HG03520 (cell line): ENCODE results near the gene LGALS12.
"Not testable (repeated sequence)": the region's sequence is repeated elsewhere in the genome, so short reads cannot be mapped to it uniquely, and the experiment has no call there.

Source experiments
- ATAC-seq: cut with Tn5 transposase; IDR thresholded peaks from one replicate; pipeline ENCODE4 v1.9.1; 2021; ENCODE audit warnings: mild to moderate bottlenecking, moderate library complexity; ENCODE audit not compliant: unreplicated experiment

The LGALS12 gene

GRCh38 chr11:63504933-63505586 lies 824 bp upstream of the LGALS12 start:
- no peak for ATAC-seq

GRCh38 chr11:63506876-63507275 lies 992 bp downstream of the LGALS12 start:
- ATAC-seq = no peak

- ATAC-seq = no peak
Observed at GRCh38 chr11:63507511-63507910, 1.6 kb downstream of the LGALS12 start.

GRCh38 chr11:63508009-63508408 lies 2.1 kb downstream of the LGALS12 start:
- ATAC-seq = no peak

GRCh38 chr11:63508745-63509144 lies 2.9 kb downstream of the LGALS12 start:
- no peak for ATAC-seq

GRCh38 chr11:63510360-63511047 lies 4.6 kb downstream of the LGALS12 start:
- no peak for ATAC-seq

- ATAC-seq = no peak
Observed at GRCh38 chr11:63511048-63511748, 5.3 kb downstream of the LGALS12 start.

GRCh38 chr11:63512816-63513215 lies 6.9 kb downstream of the LGALS12 start:
- ATAC-seq = no peak

- no peak for ATAC-seq
Observed at GRCh38 chr11:63516109-63516508, 10.2 kb downstream of the LGALS12 start.

GRCh38 chr11:63517156-63517555 lies 11.3 kb downstream of the LGALS12 start:
- no peak for ATAC-seq

GRCh38 chr11:63518548-63518947 lies 12.7 kb downstream of the LGALS12 start:
- no peak for ATAC-seq

- no peak for ATAC-seq
Observed at GRCh38 chr11:63520606-63521170, 14.8 kb downstream of the LGALS12 start.

GRCh38 chr11:63521896-63522295 lies 16.0 kb downstream of the LGALS12 start:
- no peak for ATAC-seq

- no peak for ATAC-seq
Observed at GRCh38 chr11:63523151-63523550, 17.3 kb downstream of the LGALS12 start.

GRCh38 chr11:63527667-63528066 lies 21.8 kb downstream of the LGALS12 start:
- no peak for ATAC-seq

GRCh38 chr11:63528156-63528555 lies 22.3 kb downstream of the LGALS12 start:
- not testable (repeated sequence) for ATAC-seq

- ATAC-seq = not testable (repeated sequence)
Observed at GRCh38 chr11:63528729-63529278, 22.9 kb downstream of the LGALS12 start.

- ATAC-seq = not testable (repeated sequence)
Observed at GRCh38 chr11:63529373-63529772, 23.5 kb downstream of the LGALS12 start.

- no peak for ATAC-seq
Observed at GRCh38 chr11:63530021-63530420, 24.1 kb downstream of the LGALS12 start.

- ATAC-seq = peak; percentile 73
Observed at GRCh38 chr11:63531074-63531792, 25.3 kb downstream of the LGALS12 start.

- no peak for ATAC-seq
Observed at GRCh38 chr11:63532117-63532516, 26.2 kb downstream of the LGALS12 start.
